ENCODE measurements around the gene PPP2R5C.

PPP2R5C gene

GRCh38 chr14:101820283-101820798, 58.8 kb downstream of the PPP2R5C start:
- no peak for DNase-seq

- no peak for DNase-seq
Measured at GRCh38 chr14:101821528-101821927, 60.0 kb downstream of the PPP2R5C start.

GRCh38 chr14:101823066-101823465, 61.6 kb downstream of the PPP2R5C start:
- no peak for DNase-seq

DNA sequence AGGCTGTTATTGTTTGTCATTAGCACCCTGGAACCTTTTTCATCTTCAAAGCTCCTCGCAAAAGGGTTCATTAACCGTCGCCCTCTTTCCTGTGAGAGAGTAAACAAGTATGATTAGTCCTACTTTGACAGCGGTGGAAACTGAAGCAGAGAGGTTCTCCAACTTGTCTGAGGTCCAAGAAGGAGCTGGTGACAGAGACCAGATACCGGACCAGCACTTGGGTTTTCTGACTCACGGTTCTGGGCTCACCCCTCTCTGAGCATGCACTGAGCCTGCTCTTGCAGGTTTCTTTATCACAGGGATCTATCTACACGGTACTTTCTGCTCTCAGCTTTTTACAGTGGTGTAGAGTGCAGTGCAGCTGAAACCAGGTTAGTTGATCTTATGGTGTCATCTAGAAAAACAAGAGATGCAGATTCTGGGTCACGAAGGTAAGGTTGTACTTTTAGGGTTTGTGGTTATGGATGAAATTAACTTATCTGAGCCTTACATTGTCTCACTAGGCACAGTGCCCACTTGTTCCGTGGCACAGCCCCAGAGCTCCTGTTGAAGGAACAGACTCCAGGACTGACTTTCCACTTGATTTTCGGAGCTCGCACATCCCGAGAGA, 62.1 kb downstream of the PPP2R5C start:
- no peak for DNase-seq

- DNase-seq = no peak
Measured at GRCh38 chr14:101824339-101824727, 62.8 kb downstream of the PPP2R5C start.

DNA sequence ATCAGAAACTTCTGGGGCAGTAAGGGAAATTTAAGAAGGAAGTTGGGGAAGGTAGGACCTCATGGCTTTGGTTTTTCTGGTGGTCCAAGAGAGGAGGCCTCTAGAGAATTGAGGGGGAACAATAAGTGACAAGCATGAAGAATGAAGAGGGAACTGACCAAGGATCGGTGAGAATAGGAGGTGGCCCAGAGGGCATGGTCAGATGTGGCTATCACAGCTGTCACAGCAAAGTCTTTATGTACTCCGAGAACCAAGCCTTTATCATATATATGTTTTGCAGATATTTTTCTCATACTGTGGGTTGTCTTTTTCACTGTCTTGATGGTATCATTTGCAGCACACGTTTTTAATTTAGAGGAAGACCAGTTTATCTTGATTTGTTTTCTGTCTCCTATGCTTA, 64.3 kb downstream of the PPP2R5C start:
- DNase-seq = no peak

GRCh38 chr14:101826351-101826750, 64.8 kb downstream of the PPP2R5C start:
- no peak for DNase-seq

DNA sequence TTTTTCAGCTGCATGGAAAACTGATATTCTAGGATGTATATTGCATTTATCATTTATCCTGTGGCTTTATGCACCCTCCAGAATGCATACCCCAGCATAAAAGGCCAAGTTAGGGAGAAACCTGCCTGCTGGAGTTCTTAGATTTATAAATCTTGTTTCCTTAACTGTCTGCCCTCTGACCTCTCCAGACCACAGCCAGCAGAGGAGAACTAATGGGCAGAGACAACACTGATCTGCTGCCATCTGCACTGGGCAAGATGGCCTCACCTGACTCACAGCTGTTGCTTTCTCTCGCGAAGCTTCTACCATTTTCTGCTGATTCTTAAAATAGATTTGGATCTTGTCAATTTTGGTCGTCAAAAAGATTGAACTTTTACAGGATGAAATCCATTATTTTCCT, 65.8 kb downstream of the PPP2R5C start:
- DNase-seq = no peak

DNA sequence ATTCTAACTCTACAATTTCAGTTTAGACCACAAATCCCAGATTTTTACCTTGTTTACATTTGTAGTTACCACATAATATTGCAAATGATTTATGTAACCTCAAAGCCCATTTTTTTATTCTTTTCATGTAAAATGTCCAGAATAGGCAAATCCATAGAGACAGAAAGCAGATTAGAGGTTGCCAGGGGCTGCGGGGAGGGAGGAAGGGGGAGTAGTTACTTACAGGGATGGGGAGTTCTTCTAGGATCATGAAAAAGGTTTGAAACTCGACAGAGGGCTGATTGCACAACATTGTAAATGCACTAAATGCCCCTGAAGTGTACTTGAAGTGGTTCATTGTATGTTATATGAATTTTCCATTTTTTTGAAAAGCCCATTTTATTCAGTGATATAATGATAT, 66.5 kb downstream of the PPP2R5C start:
- no peak for DNase-seq

DNA sequence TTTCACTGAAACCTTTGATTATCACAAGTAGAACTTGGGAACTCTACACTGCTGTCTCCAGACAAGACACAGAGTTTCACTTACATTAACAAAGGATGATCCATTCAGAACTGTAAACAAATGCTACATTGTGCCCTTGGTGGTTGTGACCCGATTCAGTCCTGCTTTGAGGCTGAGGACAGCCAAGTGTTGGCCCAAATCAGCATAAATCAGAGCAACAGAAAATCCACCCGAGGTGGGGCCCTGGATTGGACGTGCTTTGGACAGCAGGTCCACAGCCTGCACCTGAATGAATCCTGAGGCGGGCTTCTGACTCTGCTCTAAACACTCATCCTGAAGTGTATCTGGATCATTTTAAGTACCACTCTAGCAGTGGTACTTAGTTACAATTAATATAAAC, 68.8 kb downstream of the PPP2R5C start:
- DNase-seq = no peak

- no peak for DNase-seq
Measured at GRCh38 chr14:101833045-101833444, 71.5 kb downstream of the PPP2R5C start.

DNA sequence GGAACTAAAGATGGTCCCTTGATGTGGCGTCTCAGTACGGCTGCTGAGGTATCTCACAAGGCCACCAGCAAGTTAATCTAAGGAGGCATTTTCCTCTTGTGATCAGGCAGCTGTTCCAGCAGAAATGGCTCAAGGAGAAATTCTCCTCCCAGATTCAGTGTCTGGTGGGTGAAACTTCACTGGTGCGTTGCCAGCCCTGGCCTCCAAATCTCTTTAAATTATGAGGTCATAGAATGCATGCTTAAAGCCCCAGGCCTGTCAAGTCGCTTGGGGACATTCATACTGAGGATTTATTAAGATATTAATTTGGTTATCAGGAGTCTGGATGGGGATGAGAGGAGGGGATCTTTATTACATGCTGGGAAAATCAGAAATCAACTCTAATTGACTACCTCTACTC, 72.9 kb downstream of the PPP2R5C start:
- no peak for DNase-seq

DNA sequence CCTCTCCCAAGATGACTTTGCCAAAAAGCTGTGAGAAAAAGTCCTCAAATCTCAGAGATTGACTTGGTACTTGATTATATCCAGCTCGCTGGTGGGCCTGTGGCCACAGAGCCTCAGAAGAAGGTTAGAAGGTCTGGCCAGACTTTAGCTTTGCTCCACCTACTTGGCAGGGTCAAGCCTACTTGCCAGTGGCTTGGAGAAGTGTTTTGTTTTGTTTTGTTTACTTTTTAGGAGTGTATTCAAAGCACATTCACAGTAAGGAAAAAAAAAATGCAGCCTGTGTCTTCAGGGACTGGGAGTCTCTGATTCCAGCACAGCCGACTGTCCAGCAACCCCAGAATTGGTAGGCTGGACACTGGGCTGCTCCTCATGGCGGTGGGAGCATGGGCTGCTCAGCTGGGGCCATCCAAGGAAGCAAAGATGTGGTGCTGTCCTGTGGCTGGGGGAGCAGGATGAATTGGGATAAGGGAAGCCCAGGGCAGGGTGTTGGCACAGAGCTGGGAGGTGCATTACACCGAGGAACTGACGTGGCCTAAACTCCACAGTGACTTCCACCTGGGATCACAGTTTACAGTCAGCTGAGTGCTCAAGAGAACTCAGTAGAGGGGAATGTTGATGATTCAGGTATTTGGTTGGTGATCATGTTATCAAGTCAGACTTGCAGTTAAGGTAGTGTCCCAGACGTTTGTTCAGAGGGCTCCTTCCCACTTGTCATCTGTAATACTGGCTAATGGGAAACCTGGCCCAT, 73.5 kb downstream of the PPP2R5C start:
- DNase-seq = no peak

- DNase-seq = no peak
Measured at GRCh38 chr14:101835566-101835965, 74.1 kb downstream of the PPP2R5C start.

GRCh38 chr14:101836135-101836534, 74.6 kb downstream of the PPP2R5C start:
- DNase-seq = no peak

DNA sequence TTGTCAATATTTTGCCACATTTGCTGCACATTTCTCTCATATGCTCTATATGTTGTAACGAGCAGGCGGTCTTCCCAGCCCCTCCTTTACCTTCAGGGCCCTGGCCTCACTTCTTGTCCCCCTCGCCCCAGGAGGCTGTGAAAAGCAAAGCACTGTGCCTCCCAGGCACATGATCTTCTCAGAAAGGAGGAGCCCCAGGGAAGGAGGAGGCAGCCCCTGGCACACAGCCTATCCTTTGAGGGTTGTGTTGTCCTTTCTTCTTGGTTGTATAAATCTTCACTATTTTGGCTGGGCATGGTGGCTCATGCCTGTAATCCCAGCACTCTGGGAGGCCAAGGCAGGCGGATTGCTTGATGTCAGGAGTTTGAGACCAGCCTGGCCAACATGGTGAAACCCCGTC, 77.0 kb downstream of the PPP2R5C start:
- no peak for DNase-seq

DNA sequence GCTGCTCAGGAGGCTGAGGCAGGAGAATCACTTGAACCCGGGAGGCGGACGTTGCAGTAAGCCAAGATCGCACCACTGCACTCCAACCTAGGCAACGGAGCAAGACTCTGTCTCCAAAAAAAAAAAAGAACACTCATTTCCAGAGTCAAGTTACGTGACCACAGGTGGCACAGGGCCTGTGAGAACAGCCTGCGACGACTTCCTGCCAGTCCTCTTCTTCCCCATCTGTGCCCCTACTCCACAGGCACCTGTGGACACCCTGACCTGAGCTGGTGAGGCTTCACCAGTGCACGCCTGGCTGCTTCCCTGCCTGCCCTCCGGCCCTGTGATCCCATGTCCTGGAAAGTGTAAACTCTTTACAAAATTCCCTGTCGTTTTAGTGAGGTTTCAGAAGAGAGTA, 77.7 kb downstream of the PPP2R5C start:
- DNase-seq = no peak

GRCh38 chr14:101839661-101840060, 78.2 kb downstream of the PPP2R5C start:
- DNase-seq = no peak

DNA sequence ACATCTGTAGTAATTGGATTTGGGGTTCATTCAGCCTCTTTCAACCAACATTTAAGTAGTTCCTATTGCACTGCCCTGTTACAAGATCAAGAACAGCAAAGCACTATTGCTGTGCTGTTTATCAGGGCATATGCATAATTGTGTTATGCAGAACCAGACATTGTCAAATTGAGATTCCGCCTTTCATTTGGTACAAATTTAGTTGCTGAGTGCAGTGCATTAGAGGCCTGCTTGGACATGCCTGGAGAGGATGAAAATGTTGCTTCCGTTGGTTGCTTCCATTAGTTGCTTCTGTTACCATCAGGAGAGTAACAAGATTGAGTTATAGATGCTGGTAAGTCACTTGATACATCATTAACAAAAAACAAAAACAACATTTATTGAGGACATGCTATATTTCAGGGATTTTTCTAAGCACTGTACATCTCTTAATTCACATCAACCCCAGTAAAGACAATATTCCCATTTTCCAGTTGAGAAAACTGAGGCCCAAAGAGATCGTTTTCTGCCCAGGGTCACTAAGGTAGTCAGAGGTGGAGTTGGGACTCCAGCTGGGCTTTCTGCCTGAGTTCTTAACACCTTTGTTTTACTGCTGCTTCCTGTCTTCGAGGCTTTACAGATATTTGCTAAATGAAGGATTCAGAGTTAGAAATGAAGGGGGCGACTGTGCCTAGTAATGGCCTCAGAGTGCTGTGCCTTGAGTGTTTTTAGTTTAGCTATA, 79.3 kb downstream of the PPP2R5C start:
- no peak for DNase-seq

DNA sequence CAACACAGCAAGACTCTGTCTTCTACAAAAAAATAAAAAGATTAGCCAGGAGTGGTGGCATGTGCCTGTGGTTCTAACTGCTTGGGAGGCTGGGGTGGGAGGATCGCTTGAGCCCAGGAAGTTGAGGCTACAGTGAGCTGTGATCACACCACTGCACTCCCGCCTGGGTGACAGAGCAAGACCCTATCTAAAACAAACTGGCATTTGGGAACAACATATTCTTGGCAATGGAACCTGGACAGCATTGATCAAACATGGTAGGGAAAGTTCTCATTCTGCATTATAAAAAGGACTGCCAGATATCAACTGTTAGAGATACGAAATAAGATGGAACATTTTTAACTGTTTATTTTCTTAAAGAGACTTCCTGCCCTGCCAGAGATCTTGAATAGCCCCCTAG, 81.5 kb downstream of the PPP2R5C start:
- no peak for DNase-seq

GRCh38 chr14:101843665-101844064, 82.2 kb downstream of the PPP2R5C start:
- no peak for DNase-seq

DNA sequence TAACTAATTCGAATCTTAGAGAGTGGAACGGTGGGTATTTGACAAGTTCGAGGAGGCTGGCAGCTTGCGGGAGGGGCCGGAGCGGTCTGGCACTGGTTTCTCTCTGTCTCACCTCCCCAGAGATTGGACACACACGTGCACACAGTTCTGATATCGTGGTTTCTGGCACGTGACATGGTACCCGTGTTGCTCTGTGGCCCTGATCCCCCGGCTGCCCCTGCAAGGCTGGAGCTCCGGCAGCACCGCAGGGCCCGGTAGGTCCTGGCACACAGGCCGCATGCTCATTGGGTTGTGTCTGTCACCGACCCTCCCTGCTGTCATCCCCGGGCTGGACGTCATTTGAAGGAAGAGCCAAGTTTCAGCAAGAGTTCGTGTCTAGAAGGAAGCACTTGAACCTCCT, 82.7 kb downstream of the PPP2R5C start:
- DNase-seq = no peak

- no peak for DNase-seq
Measured at GRCh38 chr14:101844751-101845150, 83.2 kb downstream of the PPP2R5C start.

- DNase-seq = no peak
Measured at GRCh38 chr14:101845496-101845895, 84.0 kb downstream of the PPP2R5C start.
